Measurements from ENCODE around the gene VPS33A. TPM values are rescaled to one million over a fixed set of nuclear protein-coding genes. Genes with fewer than 3 reads are reported as not detected.

The VPS33A gene
- total RNA-seq, 2 experiments from 2014 or later: 19.7 to 21.4 TPM

DNA sequence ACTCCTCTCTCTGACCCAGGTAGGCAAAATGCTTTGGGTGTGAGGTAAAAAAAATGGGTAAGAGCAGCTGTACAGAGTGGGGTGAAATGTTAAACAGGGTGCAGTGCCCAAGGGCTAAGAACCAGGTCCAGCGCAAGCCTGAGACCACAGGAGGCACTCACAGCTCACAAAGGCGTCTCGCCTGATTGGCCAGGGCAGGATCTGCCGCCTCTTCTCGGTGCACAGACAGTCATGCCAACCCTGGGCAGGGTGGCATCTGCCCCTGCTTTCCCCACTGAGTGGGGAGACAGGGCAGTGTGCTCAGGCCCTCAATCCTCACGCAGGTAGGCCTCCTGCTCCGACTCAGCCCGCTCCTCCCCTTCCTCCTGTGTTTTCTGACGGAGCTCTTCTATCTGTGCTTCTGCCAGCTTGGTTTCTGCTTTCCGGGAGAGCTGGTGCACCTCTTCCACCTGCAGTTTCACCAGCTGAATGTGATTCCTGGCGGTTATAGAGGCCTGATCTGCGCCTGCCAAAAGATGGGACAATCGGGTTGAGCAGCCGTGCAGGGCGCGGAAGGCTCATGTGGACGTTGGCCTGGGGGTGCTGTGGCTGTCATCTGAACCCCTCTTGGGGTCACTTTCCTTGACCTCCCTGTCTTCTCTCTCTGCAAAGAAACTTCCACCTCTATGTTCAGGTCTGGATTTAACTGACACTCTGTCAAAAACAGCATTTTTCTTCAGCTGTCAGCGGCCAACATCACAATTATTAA, 58.0 kb downstream of the VPS33A start:
- DNase-seq (no peak), ATAC-seq (no peak)
- ChIA-PET CTCF (no interaction called here), POLR2A (interaction anchor here (0.5 to 1.3 kb wide), 3 partner anchors 15 to 321 kb away, joined by 3 to 4 read pairs (median 4); no protein-coding TSS in a partner anchor)
- Mint-ChIP-seq H3K27me3 (peaks cover 11% of the 10 kb centered on the region), H3K4me3 (no peak overlapping the region), H3K36me3 (ENCODE audit: low read depth) (peaks cover 29% of the 10 kb centered on the region), H3K9me3 (no peaks in the 10 kb centered on the region), H3K27ac (no peak overlapping the region), H3K4me1 (ENCODE audit: low read depth) (peaks cover 7% of the 10 kb centered on the region)
- no peak for TF ChIP-seq CTCF (IDR thresholded peaks at IDR 0.05)
- intact Hi-C loops (cut with micrococcal nuclease): no loop called here

- TF ChIP-seq CTCF (IDR thresholded peaks at IDR 0.05): no peak
- Mint-ChIP-seq H3K4me3 (no peak overlapping the region), H3K4me1 (ENCODE audit: low read depth) (peaks cover 13% of the 10 kb centered on the region), H3K27ac (no peak overlapping the region), H3K9me3 (no peaks in the 10 kb centered on the region), H3K27me3 (peaks cover 16% of the 10 kb centered on the region), H3K36me3 (ENCODE audit: low read depth) (peaks cover 28% of the 10 kb centered on the region)
- POLR2A ChIA-PET: no interaction called here
- intact Hi-C loops (cut with micrococcal nuclease): no loop called here
- ATAC-seq: no peak
- DNase-seq: no peak
- CTCF ChIA-PET: no interaction called here
These were observed 58.9 kb downstream of the VPS33A start for GRCh38 chr12:122207391-122207790.

- peaks cover 16% of the 10 kb centered on the region for H3K27me3 Mint-ChIP-seq
- H3K4me1 Mint-ChIP-seq (ENCODE audit: low read depth): peaks cover 14% of the 10 kb centered on the region
- DNase-seq (no peak), ATAC-seq (no peak)
- no peak for TF ChIP-seq CTCF (IDR thresholded peaks at IDR 0.05)
- intact Hi-C loops (cut with micrococcal nuclease): no loop called here
- no peaks in the 10 kb centered on the region for H3K9me3 Mint-ChIP-seq
- ChIA-PET POLR2A (interaction anchor here (0.9 kb wide), 1 partner anchor 40 kb away, joined by 4 read pairs; no protein-coding TSS in a partner anchor), CTCF (no interaction called here)
- H3K27ac Mint-ChIP-seq: no peak overlapping the region
- peaks cover 25% of the 10 kb centered on the region for H3K36me3 Mint-ChIP-seq (ENCODE audit: low read depth)
- no peak overlapping the region for H3K4me3 Mint-ChIP-seq
These were observed 59.3 kb downstream of the VPS33A start for GRCh38 chr12:122206976-122207375.

GRCh38 chr12:122206111-122206881, 60.0 kb downstream of the VPS33A start:
- Mint-ChIP-seq H3K27ac (no peak overlapping the region), H3K4me3 (no peak overlapping the region), H3K9me3 (no peaks in the 10 kb centered on the region), H3K36me3 (ENCODE audit: low read depth) (peaks cover 19% of the 10 kb centered on the region), H3K27me3 (peaks cover 16% of the 10 kb centered on the region), H3K4me1 (ENCODE audit: low read depth) (peaks cover 14% of the 10 kb centered on the region)
- no peak for ATAC-seq
- POLR2A ChIA-PET: interaction anchor here (0.9 to 2.0 kb wide), 5 partner anchors 9 to 76 kb away, joined by 3 to 7 read pairs (median 3); no protein-coding TSS in a partner anchor
- TF ChIP-seq CTCF (IDR thresholded peaks at IDR 0.05): no peak
- CTCF ChIA-PET: interaction anchor here (1.4 to 2.4 kb wide), 2 partner anchors 12 to 15 kb away, joined by 3 to 11 read pairs; no protein-coding TSS in a partner anchor
- no peak for DNase-seq
- intact Hi-C loops (cut with micrococcal nuclease): no loop called here

Data from activated CD8-positive, alpha-beta T cell treated with anti-CD3 and anti-CD28 coated beads for 36 hours (primary cell).